Measurements from ENCODE around the gene PBXIP1. TPM values are rescaled to one million over a fixed set of nuclear protein-coding genes. Genes with fewer than 3 reads are reported as not detected.
A peak's percentile ranks its signal among the peaks of the same experiment; 100 is the strongest.

The PBXIP1 gene
- polyA plus RNA-seq, 1 donor (not counting 4 experiments of a cell fraction or from before 2014, with no cell fraction given): 15.6 TPM

- Histone ChIP-seq H3K4me2 (ENCODE audit: control insufficient read depth, extremely low read depth, insufficient read depth, low read depth, low read length) (peak overlapping the region; percentile 73), H3K27ac (ENCODE audit: control insufficient read depth, insufficient read depth, low read length) (no peak overlapping the region), H3K9me3 (ENCODE audit: control insufficient read depth, low read depth, low read length) (no peaks in the 10 kb centered on the region), H3K27me3 (ENCODE audit: control insufficient read depth, extremely low read depth, insufficient read depth, low read length) (no peaks in the 10 kb centered on the region), H2AFZ (ENCODE audit: control insufficient read depth, low read length) (no peak overlapping the region), H3K36me3 (ENCODE audit: control insufficient read depth in 2 of 2, extremely low read depth in 1 of 2, insufficient read depth in 2 of 2, low read length in 2 of 2) (peaks cover 2 to 14% of the 10 kb centered on the region in 2 experiments), H3K4me1 (ENCODE audit: control insufficient read depth, extremely low read depth, insufficient read depth, low read length) (peaks cover 31% of the 10 kb centered on the region), H3K79me2 (ENCODE audit: control insufficient read depth, insufficient read depth, low read length) (peaks cover 18% of the 10 kb centered on the region), H3K9me1 (ENCODE audit: control insufficient read depth, extremely low read depth, insufficient read depth, low read length) (no peaks in the 10 kb centered on the region), H3K9ac (ENCODE audit: control insufficient read depth, extremely low read depth, insufficient read depth, low read length) (no peak overlapping the region), H4K20me1 (ENCODE audit: control insufficient read depth, extremely low read depth, insufficient read depth, low read length) (no peaks in the 10 kb centered on the region), H3K4me3 (ENCODE audit: control insufficient read depth in 2 of 3, extremely low read depth in 1 of 3, insufficient read depth in 2 of 3, low read depth in 1 of 3, low read length in 3 of 3) (no peak overlapping the region)
- no peak for DNase-seq (ENCODE audit: low read depth, low spot score)
- dilution Hi-C loops (cut with MboI; ENCODE audit: extremely low pct_ligation_motif_present, low sequenced_read_pairs): no loop called here
- FAIRE-seq: no peak
- no peak for TF ChIP-seq EZH2 (IDR thresholded peaks at IDR 0.05; ENCODE audit: low read length)
- TF ChIP-seq, protein P1, sequence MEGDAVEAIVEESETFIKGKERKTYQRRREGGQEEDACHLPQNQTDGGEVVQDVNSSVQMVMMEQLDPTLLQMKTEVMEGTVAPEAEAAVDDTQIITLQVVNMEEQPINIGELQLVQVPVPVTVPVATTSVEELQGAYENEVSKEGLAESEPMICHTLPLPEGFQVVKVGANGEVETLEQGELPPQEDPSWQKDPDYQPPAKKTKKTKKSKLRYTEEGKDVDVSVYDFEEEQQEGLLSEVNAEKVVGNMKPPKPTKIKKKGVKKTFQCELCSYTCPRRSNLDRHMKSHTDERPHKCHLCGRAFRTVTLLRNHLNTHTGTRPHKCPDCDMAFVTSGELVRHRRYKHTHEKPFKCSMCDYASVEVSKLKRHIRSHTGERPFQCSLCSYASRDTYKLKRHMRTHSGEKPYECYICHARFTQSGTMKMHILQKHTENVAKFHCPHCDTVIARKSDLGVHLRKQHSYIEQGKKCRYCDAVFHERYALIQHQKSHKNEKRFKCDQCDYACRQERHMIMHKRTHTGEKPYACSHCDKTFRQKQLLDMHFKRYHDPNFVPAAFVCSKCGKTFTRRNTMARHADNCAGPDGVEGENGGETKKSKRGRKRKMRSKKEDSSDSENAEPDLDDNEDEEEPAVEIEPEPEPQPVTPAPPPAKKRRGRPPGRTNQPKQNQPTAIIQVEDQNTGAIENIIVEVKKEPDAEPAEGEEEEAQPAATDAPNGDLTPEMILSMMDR (optimal IDR thresholded peaks at IDR 0.05 in 1 of 3, IDR thresholded peaks at IDR 0.05 in 1 of 3, conservative IDR thresholded peaks at IDR 0.05 in 1 of 3; ENCODE audit: extremely low read depth in 1 of 3, insufficient read depth in 2 of 3, low read length in 3 of 3): no peak
These were observed 1.3 kb upstream of the PBXIP1 start for GRCh38 chr1:154957091-154957657.

- Histone ChIP-seq H3K4me1 (ENCODE audit: control insufficient read depth, extremely low read depth, insufficient read depth, low read length) (peaks cover 30% of the 10 kb centered on the region), H2AFZ (ENCODE audit: control insufficient read depth, low read length) (peak overlapping the region; percentile 1), H3K27me3 (ENCODE audit: control insufficient read depth, extremely low read depth, insufficient read depth, low read length) (no peaks in the 10 kb centered on the region), H3K9ac (ENCODE audit: control insufficient read depth, extremely low read depth, insufficient read depth, low read length) (peak overlapping the region; percentile 56), H3K4me2 (ENCODE audit: control insufficient read depth, extremely low read depth, insufficient read depth, low read depth, low read length) (peak overlapping the region; percentile 73), H3K9me3 (ENCODE audit: control insufficient read depth, low read depth, low read length) (no peaks in the 10 kb centered on the region), H3K27ac (ENCODE audit: control insufficient read depth, insufficient read depth, low read length) (peak overlapping the region; percentile 15), H3K4me3 (ENCODE audit: control insufficient read depth in 2 of 3, extremely low read depth in 1 of 3, insufficient read depth in 2 of 3, low read depth in 1 of 3, low read length in 3 of 3) (peak overlapping the region in 2 of 3 experiments; percentile 49 to 71), H3K79me2 (ENCODE audit: control insufficient read depth, insufficient read depth, low read length) (peaks cover 18% of the 10 kb centered on the region), H4K20me1 (ENCODE audit: control insufficient read depth, extremely low read depth, insufficient read depth, low read length) (no peaks in the 10 kb centered on the region), H3K36me3 (ENCODE audit: control insufficient read depth in 2 of 2, extremely low read depth in 1 of 2, insufficient read depth in 2 of 2, low read length in 2 of 2) (peaks cover 2 to 13% of the 10 kb centered on the region in 2 experiments), H3K9me1 (ENCODE audit: control insufficient read depth, extremely low read depth, insufficient read depth, low read length) (no peaks in the 10 kb centered on the region)
- no peak for DNase-seq (ENCODE audit: low read depth, low spot score)
- dilution Hi-C loops (cut with MboI; ENCODE audit: extremely low pct_ligation_motif_present, low sequenced_read_pairs): no loop called here
- no peak for FAIRE-seq
- TF ChIP-seq, protein P1 (optimal IDR thresholded peaks at IDR 0.05 in 1 of 3, IDR thresholded peaks at IDR 0.05 in 1 of 3, conservative IDR thresholded peaks at IDR 0.05 in 1 of 3; ENCODE audit: extremely low read depth in 1 of 3, insufficient read depth in 2 of 3, low read length in 3 of 3): no peak
- no peak for TF ChIP-seq EZH2 (IDR thresholded peaks at IDR 0.05; ENCODE audit: low read length)
These were observed 644 bp upstream of the PBXIP1 start for GRCh38 chr1:154956544-154956941.
